PC-9 (cell line): ENCODE measurements around the gene PTCSC3. TPM values are rescaled to one million over a fixed set of nuclear protein-coding genes. Genes with fewer than 3 reads are reported as not detected.

Experiments used
- Bru-seq: library from RNA; stranded (reverse); fragments of 400-500 nt; gene quantifications from one replicate; lab custom pipeline; 2021; lab: Mats Ljungman, UMichigan
- BruChase-seq, 2 experiments: library from RNA; stranded (reverse); fragments of 400-500 nt; gene quantifications; one replicate each; lab custom pipeline; 2021; lab: Mats Ljungman, UMichigan
- BruUV-seq: library from RNA; stranded (reverse); fragments of 400-500 nt; replicated peaks from 2 replicates; lab custom pipeline; 2021; lab: Mats Ljungman, UMichigan
- CTCF ChIA-PET: fragments of 300-600 bp; sonication (Branson Sonifier 250); formaldehyde crosslinking; loops from one replicate; lab custom pipeline; 2022; ENCODE audit warnings: antibody characterized with exemption; lab: Charles Lee
- POLR2A ChIA-PET: fragments of 300-600 bp; sonication (Branson Sonifier 250); formaldehyde crosslinking; loops from one replicate; lab custom pipeline; 2022; ENCODE audit warnings: antibody characterized with exemption; ENCODE audit not compliant: unreplicated experiment; lab: Charles Lee
- DNase-seq, 2 experiments: peaks; one replicate each; pipeline versions ENCODE4 v3.0.0 to v3.0.0-alpha.2; 2015 to 2022; ENCODE audit warnings: mixed read lengths in 1 of 2
- H2AFZ ChIP-seq: fragments of 200-600 bp; sonication (generic); 2 replicates; pipeline ENCODE4 v1.8.1; 2017; ENCODE audit warnings: antibody characterized with exemption
- H3F3A ChIP-seq: fragments of 200-600 bp; sonication (generic); 2 replicates; pipeline ENCODE4 v1.8.1; 2017; ENCODE audit warnings: antibody characterized with exemption, mild to moderate bottlenecking, low read depth; ENCODE audit not compliant: insufficient read depth
- H3K27ac ChIP-seq: fragments of 200-600 bp; sonication (generic); 2 replicates; pipeline ENCODE4 v1.6.1; 2016; ENCODE audit warnings: mixed run types
- H3K27me3 ChIP-seq: fragments of 200-600 bp; sonication (generic); 2 replicates; pipeline ENCODE4 v1.6.1; 2016; ENCODE audit warnings: low read depth, mixed run types; ENCODE audit not compliant: insufficient read depth
- H3K36me3 ChIP-seq: fragments of 200-600 bp; sonication (generic); 2 replicates; pipeline ENCODE4 v1.6.1; 2016; ENCODE audit warnings: low read depth, mixed run types
- H3K4me1 ChIP-seq: fragments of 200-600 bp; sonication (generic); replicated peaks from 2 replicates; pipeline ENCODE4 v1.6.1; 2016; ENCODE audit warnings: mixed run types; ENCODE audit not compliant: insufficient read depth
- H3K4me2 ChIP-seq: fragments of 200-600 bp; sonication (generic); 2 replicates; pipeline ENCODE4 v1.6.1; 2017; ENCODE audit warnings: mixed run types
- H3K4me3 ChIP-seq: fragments of 200-600 bp; sonication (generic); 2 replicates; pipeline ENCODE4 v1.6.1; 2016; ENCODE audit warnings: mixed run types
- H3K79me2 ChIP-seq: fragments of 200-600 bp; sonication (generic); 2 replicates; pipeline ENCODE4 v1.6.1; 2017; ENCODE audit warnings: low read depth, mixed run types
- H3K9me2 ChIP-seq: fragments of 200-600 bp; sonication (generic); 2 replicates; pipeline ENCODE4 v1.8.1; 2017; ENCODE audit warnings: mild to moderate bottlenecking; ENCODE audit not compliant: insufficient read depth
- H3K9me3 ChIP-seq: fragments of 200-600 bp; sonication (generic); 2 replicates; pipeline ENCODE4 v1.8.1; 2016; ENCODE audit warnings: low read depth; ENCODE audit not compliant: insufficient read depth
- H4K20me1 ChIP-seq: fragments of 200-600 bp; sonication (generic); 2 replicates; pipeline ENCODE4 v1.8.1; 2017; ENCODE audit not compliant: insufficient read depth
- CTCF ChIP-seq: fragments of 200-600 bp; sonication (generic); conservative IDR thresholded peaks from 2 replicates; pipeline ENCODE4 v1.6.1; 2017; ENCODE audit warnings: mixed run types, antibody characterized with exemption, mild to moderate bottlenecking, moderate library complexity
- EZH2 ChIP-seq: fragments of 200-600 bp; sonication (generic); IDR thresholded peaks from 2 replicates; pipeline ENCODE4 v1.8.0; 2017; ENCODE audit warnings: antibody characterized with exemption, low read depth
- intact Hi-C: fragments of 100-400 bp; cut with micrococcal nuclease; formaldehyde crosslinking; loops from one replicate; pipeline ENCODE4 v1.10.0; 2022; ENCODE audit not compliant: unreplicated experiment
- long read RNA-seq: library from polyadenylated mRNA; stranded (forward); transcript quantifications from one replicate; pipeline ENCODE4 v2.0.0, GENCODE V29; 2022
- total RNA-seq: library from RNA; stranded (reverse); gene quantifications from 2 replicates; pipeline ENCODE4 v1.2.3, GENCODE V29; 2021

PTCSC3 gene
- total RNA-seq (not detected in 2 replicates), Bru-seq, nascent RNA (percentile 4 among the genes with signal in this experiment), BruChase-seq, experiment 1, labeled RNA remaining after a 2-hour chase (not detected), BruChase-seq, experiment 2, labeled RNA remaining after a 6-hour chase (percentile 7 among the genes with signal in this experiment)
- long read RNA-seq: 0 reads

GRCh38 chr14:36176524-36176923, at the start of gene PTCSC3:
Gene PTCSC3 (minus strand): TSS chr14:36176722.
- intact Hi-C loops: no loop called here
- no peaks in the 10 kb centered on the region for H3K9me3 ChIP-seq
- H3K27me3 ChIP-seq: no peaks in the 10 kb centered on the region
- no peak within 1 kb of the TSS for H3K4me3 ChIP-seq
- CTCF ChIA-PET: no interaction called here
- H3K4me2 ChIP-seq: no peak within 1 kb of the TSS
- no peaks in the 10 kb centered on the region for H3K79me2 ChIP-seq
- TF ChIP-seq EZH2: no peak
- TF ChIP-seq CTCF: no peak
- H3K9me2 ChIP-seq: no peaks in the 10 kb centered on the region
- no peaks in the 10 kb centered on the region for H3K4me1 ChIP-seq
- H3F3A ChIP-seq: no peaks in the 10 kb centered on the region
- no peak within 1 kb of the TSS for H3K27ac ChIP-seq
- DNase-seq: no peak
- no peaks in the 10 kb centered on the region for H4K20me1 ChIP-seq
- H2AFZ ChIP-seq: no peak within 1 kb of the TSS
- no TSS peak for BruUV-seq
- no peaks in the 10 kb centered on the region for H3K36me3 ChIP-seq
- POLR2A ChIA-PET: no interaction called here

GRCh38 chr14:36226164-36226563, 49.6 kb upstream of the PTCSC3 start:
- POLR2A ChIA-PET: no interaction called here
- no peak for DNase-seq
- Histone ChIP-seq H3K36me3 (no peaks in the 10 kb centered on the region), H3K9me3 (no peaks in the 10 kb centered on the region), H3K79me2 (no peaks in the 10 kb centered on the region), H2AFZ (no peak overlapping the region), H3K4me2 (no peak overlapping the region), H4K20me1 (no peaks in the 10 kb centered on the region), H3F3A (no peaks in the 10 kb centered on the region), H3K4me3 (no peak overlapping the region), H3K4me1 (peaks cover 8% of the 10 kb centered on the region; the same call in 1 of the 2 replicates), H3K27me3 (no peaks in the 10 kb centered on the region), H3K27ac (no peak overlapping the region), H3K9me2 (no peaks in the 10 kb centered on the region)
- TF ChIP-seq EZH2 (no peak), CTCF (no peak)
- intact Hi-C loops: no loop called here
- BruUV-seq: no TSS peak
- CTCF ChIA-PET: no interaction called here

DNA sequence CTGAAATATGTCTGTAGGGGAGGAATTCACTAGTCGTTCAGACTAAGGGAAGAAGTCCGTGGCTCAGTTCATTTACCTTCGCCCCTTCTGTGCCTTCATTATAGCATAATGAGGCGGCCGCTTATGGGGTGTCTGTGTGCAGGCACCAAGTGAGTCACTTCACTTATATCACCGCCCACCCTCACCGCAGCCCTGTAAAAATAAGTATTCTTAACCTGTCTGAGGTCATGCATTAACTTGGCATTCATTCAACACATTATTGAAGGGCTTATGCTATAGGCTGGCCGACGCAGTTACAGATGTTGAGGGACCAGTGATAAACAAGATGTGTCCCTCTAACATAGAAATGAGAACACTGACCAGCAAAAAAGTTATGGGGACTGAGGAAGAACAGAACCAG, 47.7 kb upstream of the PTCSC3 start:
- intact Hi-C loops: no loop called here
- ChIA-PET CTCF (no interaction called here), POLR2A (no interaction called here)
- Histone ChIP-seq H3K27me3 (no peaks in the 10 kb centered on the region), H3K4me1 (peaks cover 8% of the 10 kb centered on the region; the same call in 1 of the 2 replicates), H3K9me2 (no peaks in the 10 kb centered on the region), H3K4me2 (no peak overlapping the region), H3K4me3 (no peak overlapping the region), H3K9me3 (no peaks in the 10 kb centered on the region), H3K27ac (no peak overlapping the region), H3K36me3 (no peaks in the 10 kb centered on the region), H4K20me1 (no peaks in the 10 kb centered on the region), H3F3A (no peaks in the 10 kb centered on the region), H2AFZ (no peak overlapping the region), H3K79me2 (no peaks in the 10 kb centered on the region)
- BruUV-seq: no TSS peak
- no peak for DNase-seq
- no peak for TF ChIP-seq EZH2
- TF ChIP-seq CTCF: no peak
